SKM-1 treated with dmso at 0.1 percent for 144 hours (cell line): Measurements from ENCODE around the gene WNT3.

Experiments
- DNase-seq: peaks from one replicate; lab custom pipeline; 2025; ENCODE audit not compliant: unreplicated experiment; lab: John Stamatoyannopoulos, UW

Gene WNT3

GRCh38 chr17:46837521-46837920 is 19.0 kb upstream of the WNT3 start:
- DNase-seq = no peak

- no peak for DNase-seq
Observed at GRCh38 chr17:46836500-46836899, 18.0 kb upstream of the WNT3 start.

GRCh38 chr17:46834846-46835245 is 16.4 kb upstream of the WNT3 start:
- no peak for DNase-seq

DNA sequence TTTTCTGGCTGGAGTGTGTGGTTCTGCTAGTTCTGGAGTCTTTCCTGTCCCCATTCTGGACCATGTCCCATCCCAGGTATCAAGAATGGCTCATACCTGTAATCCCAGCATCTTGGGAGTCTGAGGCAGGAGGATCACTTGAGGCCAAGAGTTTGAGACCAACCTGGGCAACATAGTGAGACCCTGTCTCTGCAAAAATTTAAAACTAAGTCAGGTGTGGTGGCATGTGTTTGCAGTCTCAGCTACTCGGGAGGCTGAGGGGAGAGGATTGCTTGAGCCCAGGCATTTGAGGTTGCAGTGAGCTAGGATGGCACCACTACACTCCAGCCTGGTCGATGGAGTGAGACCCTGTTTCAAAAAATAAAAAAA is 15.3 kb upstream of the WNT3 start:
- DNase-seq = no peak

GRCh38 chr17:46832945-46833839 is 14.7 kb upstream of the WNT3 start:
- DNase-seq = no peak

DNA sequence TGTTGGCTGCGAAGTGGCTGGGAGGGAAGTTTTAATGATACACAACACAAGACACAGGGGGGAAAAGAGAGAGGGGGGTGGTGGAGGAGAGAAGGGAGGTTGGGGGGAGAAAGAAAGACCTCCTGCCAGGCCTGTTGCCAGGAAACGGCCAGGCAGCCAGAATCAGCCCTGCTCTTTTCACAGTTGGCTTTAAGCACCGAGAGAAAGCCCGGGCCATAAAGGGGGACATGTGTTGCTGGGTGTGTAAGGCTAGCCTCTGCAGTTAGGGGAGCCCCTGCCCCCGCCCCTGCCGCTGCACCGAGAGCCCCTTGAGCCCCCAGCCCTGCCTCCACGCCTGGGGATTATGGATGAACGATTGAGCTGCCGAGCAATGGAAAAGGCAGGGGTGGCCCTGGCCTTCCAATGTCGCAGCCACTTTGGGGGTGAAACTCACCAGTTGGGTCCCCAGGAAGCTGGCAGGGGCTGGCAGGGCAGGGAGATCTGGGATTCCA is 13.9 kb upstream of the WNT3 start:
- no peak for DNase-seq

DNA sequence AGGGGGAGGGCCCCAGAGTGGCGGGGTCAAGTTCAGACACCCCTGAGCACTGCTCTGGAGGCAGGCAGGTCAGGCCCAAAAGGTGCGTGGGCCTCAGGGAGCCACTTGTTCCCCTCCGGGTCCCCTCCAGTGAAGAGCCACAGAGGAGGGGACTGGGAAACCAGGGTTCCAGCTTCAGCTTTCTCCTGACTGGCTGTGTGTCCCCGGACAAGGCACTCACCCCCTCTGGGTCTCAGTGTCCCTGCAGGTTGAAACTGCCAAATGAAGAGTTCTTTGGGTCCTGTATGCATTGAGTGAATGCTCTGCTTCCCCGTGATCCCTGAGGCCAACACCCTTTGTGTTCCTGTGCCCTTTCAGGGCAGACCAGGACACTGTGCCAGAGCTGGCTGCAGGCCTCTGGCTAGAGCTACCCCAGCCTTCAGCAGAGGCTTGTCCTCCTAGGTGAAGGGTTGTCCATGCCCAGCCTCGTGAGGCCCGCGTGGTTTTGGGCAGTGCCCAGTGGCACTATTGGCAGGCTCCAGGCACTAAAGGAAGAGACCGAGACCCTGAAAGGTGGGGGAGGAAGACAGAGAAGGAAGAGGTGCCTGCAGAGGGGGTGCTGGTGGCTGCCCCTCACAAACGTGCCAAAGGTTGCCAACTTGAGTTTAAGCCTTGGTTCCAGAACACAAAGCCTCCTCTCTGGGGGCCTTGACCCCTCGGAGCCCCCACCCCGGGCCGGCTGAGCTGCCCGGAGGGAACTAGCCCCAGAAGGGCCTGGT is 13.3 kb upstream of the WNT3 start:
- no peak for DNase-seq

DNA sequence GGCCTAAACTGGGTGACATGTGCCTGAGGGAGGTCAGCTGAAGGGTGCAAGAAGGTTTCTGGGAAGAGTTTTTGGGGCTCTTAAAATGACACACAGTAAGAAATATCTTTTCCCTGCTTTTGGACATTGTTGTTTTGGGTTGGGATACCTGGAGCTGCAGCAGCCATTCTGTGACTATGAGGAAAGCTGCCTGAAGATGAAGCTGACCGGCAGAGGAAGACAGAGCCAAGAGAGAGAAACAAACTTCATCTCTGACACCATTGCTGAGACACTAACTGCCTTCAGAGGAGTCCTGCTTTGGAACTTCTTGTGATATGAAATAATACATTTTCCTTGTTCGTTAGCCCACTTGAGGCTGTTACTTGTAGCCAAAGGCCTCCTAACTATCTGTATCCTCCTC is 8.8 kb upstream of the WNT3 start:
- DNase-seq = no peak

GRCh38 chr17:46826116-46826515 is 7.6 kb upstream of the WNT3 start:
- no peak for DNase-seq

- no peak for DNase-seq
Observed at GRCh38 chr17:46823657-46824056, 5.2 kb upstream of the WNT3 start.

- DNase-seq = no peak
Observed at GRCh38 chr17:46822388-46822921, 4.0 kb upstream of the WNT3 start.

DNA sequence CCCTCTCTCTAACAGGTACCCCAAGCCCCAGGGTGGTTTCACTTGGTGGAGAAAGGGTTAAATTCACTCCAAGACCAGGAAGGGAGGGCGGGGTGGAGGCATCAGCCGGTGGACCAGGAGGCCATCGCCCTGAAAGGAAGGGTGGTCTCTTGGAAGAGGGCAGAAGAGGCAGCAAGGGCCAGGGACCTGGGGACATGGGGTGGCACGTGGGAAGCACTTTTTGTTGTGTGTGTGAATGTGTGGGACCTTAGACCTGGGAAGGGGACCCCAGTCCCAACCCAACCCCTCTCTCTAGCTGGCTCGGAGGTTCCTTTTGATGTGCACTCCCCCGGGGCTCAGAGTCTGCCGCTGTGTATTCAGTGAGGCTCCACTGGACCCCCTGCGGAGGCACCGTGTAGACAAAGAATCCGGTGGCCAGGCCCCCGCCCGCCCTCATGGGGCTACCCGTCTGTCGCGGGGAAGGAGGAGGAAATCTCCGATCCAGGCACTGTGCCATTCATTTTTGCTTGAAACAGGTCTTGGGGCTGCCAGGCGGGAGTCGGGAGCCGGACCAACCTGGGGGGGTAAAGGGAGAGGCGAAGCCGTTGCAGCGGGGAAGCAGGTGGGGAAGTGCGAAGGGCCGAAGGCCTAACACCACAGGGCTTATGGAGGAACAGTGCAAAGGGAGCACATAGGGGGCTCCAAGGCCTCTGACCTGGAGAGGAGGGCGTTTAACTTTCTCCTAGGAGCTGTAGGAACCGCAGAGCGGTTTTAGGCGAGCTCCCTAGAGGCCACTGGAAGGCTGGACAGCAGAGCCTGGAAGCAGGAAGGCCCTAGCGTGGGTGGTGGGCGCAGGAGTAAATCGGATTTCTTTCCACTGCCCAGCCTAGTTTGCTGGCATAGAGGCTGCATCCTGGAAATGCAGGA is 3.2 kb upstream of the WNT3 start:
- DNase-seq = no peak

- no peak for DNase-seq
Observed at GRCh38 chr17:46820592-46821450, 2.3 kb upstream of the WNT3 start.

GRCh38 chr17:46819906-46820351 is 1.4 kb upstream of the WNT3 start:
- no peak for DNase-seq

GRCh38 chr17:46818929-46819859 is 702 bp upstream of the WNT3 start:
- no peak for DNase-seq

GRCh38 chr17:46817901-46818209 is 637 bp downstream of the WNT3 start:
- no peak for DNase-seq

- no peak for DNase-seq
Observed at GRCh38 chr17:46817151-46817900, 1.2 kb downstream of the WNT3 start.
